ENCODE measurements around the gene FKBP8.

The FKBP8 gene

GRCh38 chr19:18500799-18501198 is 42.6 kb downstream of the FKBP8 start:
- no peak overlapping the region for H3K4me3 ChIP-seq (ENCODE audit: low read length in 2 of 2)
- H3K9ac ChIP-seq (ENCODE audit: low read depth, low read length, poor library complexity): no peak overlapping the region
- peaks cover 5 to 7% of the 10 kb centered on the region in 2 donors for H3K4me1 ChIP-seq (ENCODE audit: control insufficient read depth in 2 of 2, insufficient read depth in 1 of 2, low read depth in 1 of 2, low read length in 2 of 2)
- no peak overlapping the region for H3K4me2 ChIP-seq (ENCODE audit: insufficient read depth, low read length, poor library complexity, severe bottlenecking)
- H3K18ac ChIP-seq (ENCODE audit: low read length): no peak overlapping the region
- no peak overlapping the region for H3K27ac ChIP-seq (replicated peaks; ENCODE audit: low read length)
- peaks cover 0 to 2% (median 0%) of the 10 kb centered on the region in 3 experiments for H3K27me3 ChIP-seq (ENCODE audit: control insufficient read depth in 3 of 3, insufficient read depth in 3 of 3, low read depth in 1 of 3, low read length in 3 of 3)
- H2BK5ac ChIP-seq (ENCODE audit: low read length): peak overlapping the region; percentile 16
- no peak overlapping the region for H2BK120ac ChIP-seq (ENCODE audit: low read depth, low read length)
- WGBS, 2 donors (ENCODE audit: extremely low coverage in 2 of 2, insufficient read length in 2 of 2, insufficient replicate concordance in 1 of 2): no CpG with 5 or more reads among the region's 11 CpGs
- H3K79me1 ChIP-seq (ENCODE audit: low read depth, low read length): peaks cover 13% of the 10 kb centered on the region
- H3K9me3 ChIP-seq (replicated peaks in 1 of 2; ENCODE audit: control insufficient read depth in 2 of 2, insufficient read depth in 1 of 2, low read depth in 1 of 2, low read length in 2 of 2): no peaks in the 10 kb centered on the region
- H3K36me3 ChIP-seq (replicated peaks in 1 of 2; ENCODE audit: control insufficient read depth in 2 of 2, insufficient read depth in 2 of 2, low read length in 2 of 2): no peaks in the 10 kb centered on the region
- H3K4ac ChIP-seq (ENCODE audit: low read length): no peak overlapping the region
- no peak overlapping the region for H2AFZ ChIP-seq (ENCODE audit: low read length)
- DNase-seq (ENCODE audit: low spot score): no peak
- no peak overlapping the region for H3K23ac ChIP-seq (ENCODE audit: low read depth, low read length, poor library complexity)
- no peak overlapping the region for H2BK15ac ChIP-seq (ENCODE audit: low read length)
- no peak overlapping the region for H3K14ac ChIP-seq (ENCODE audit: low read length)
- H4K8ac ChIP-seq (ENCODE audit: low read depth, low read length): no peak overlapping the region
- H4K91ac ChIP-seq (ENCODE audit: low read depth, low read length, poor library complexity): no peak overlapping the region
- no peak overlapping the region for H2BK12ac ChIP-seq (ENCODE audit: low read length)
- no peak overlapping the region for H2AK5ac ChIP-seq (ENCODE audit: low read depth, low read length)

GRCh38 chr19:18500376-18500775 is 43.0 kb downstream of the FKBP8 start:
- Histone ChIP-seq H4K8ac (ENCODE audit: low read depth, low read length) (no peak overlapping the region), H3K36me3 (replicated peaks in 1 of 2; ENCODE audit: control insufficient read depth in 2 of 2, insufficient read depth in 2 of 2, low read length in 2 of 2) (no peaks in the 10 kb centered on the region), H3K79me1 (ENCODE audit: low read depth, low read length) (peaks cover 13% of the 10 kb centered on the region), H3K4me1 (ENCODE audit: control insufficient read depth in 2 of 2, insufficient read depth in 1 of 2, low read depth in 1 of 2, low read length in 2 of 2) (peaks cover 5 to 10% of the 10 kb centered on the region in 2 donors), H2BK120ac (ENCODE audit: low read depth, low read length) (peak overlapping the region; percentile 37), H3K4me3 (ENCODE audit: low read length in 2 of 2) (no peak overlapping the region), H3K23ac (ENCODE audit: low read depth, low read length, poor library complexity) (no peak overlapping the region), H2BK12ac (ENCODE audit: low read length) (no peak overlapping the region), H2AK5ac (ENCODE audit: low read depth, low read length) (no peak overlapping the region), H3K9ac (ENCODE audit: low read depth, low read length, poor library complexity) (no peak overlapping the region), H3K4ac (ENCODE audit: low read length) (no peak overlapping the region), H3K14ac (ENCODE audit: low read length) (no peak overlapping the region), H3K4me2 (ENCODE audit: insufficient read depth, low read length, poor library complexity, severe bottlenecking) (no peak overlapping the region), H3K9me3 (replicated peaks in 1 of 2; ENCODE audit: control insufficient read depth in 2 of 2, insufficient read depth in 1 of 2, low read depth in 1 of 2, low read length in 2 of 2) (no peaks in the 10 kb centered on the region), H3K27me3 (ENCODE audit: control insufficient read depth in 3 of 3, insufficient read depth in 3 of 3, low read depth in 1 of 3, low read length in 3 of 3) (peaks cover 0 to 2% (median 0%) of the 10 kb centered on the region in 3 experiments), H4K91ac (ENCODE audit: low read depth, low read length, poor library complexity) (no peak overlapping the region), H2AFZ (ENCODE audit: low read length) (no peak overlapping the region), H2BK5ac (ENCODE audit: low read length) (no peak overlapping the region), H2BK15ac (ENCODE audit: low read length) (no peak overlapping the region), H3K18ac (ENCODE audit: low read length) (no peak overlapping the region), H3K27ac (replicated peaks; ENCODE audit: low read length) (no peak overlapping the region)
- DNase-seq (ENCODE audit: low spot score): no peak
- WGBS, 2 donors (ENCODE audit: extremely low coverage in 2 of 2, insufficient read length in 2 of 2, insufficient replicate concordance in 1 of 2): no CpG with 5 or more reads among the region's 7 CpGs

- H4K8ac ChIP-seq (ENCODE audit: low read depth, low read length): no peak overlapping the region
- no peak overlapping the region for H4K91ac ChIP-seq (ENCODE audit: low read depth, low read length, poor library complexity)
- no peak overlapping the region for H3K23ac ChIP-seq (ENCODE audit: low read depth, low read length, poor library complexity)
- no peak overlapping the region for H2BK120ac ChIP-seq (ENCODE audit: low read depth, low read length)
- H2BK5ac ChIP-seq (ENCODE audit: low read length): no peak overlapping the region
- H3K18ac ChIP-seq (ENCODE audit: low read length): no peak overlapping the region
- H2AK5ac ChIP-seq (ENCODE audit: low read depth, low read length): no peak overlapping the region
- no peak overlapping the region for H2AFZ ChIP-seq (ENCODE audit: low read length)
- no peak overlapping the region for H2BK12ac ChIP-seq (ENCODE audit: low read length)
- H3K36me3 ChIP-seq (replicated peaks in 1 of 2; ENCODE audit: control insufficient read depth in 2 of 2, insufficient read depth in 2 of 2, low read length in 2 of 2): no peaks in the 10 kb centered on the region
- peaks cover 0 to 2% (median 0%) of the 10 kb centered on the region in 3 experiments for H3K27me3 ChIP-seq (ENCODE audit: control insufficient read depth in 3 of 3, insufficient read depth in 3 of 3, low read depth in 1 of 3, low read length in 3 of 3)
- peaks cover 15% of the 10 kb centered on the region for H3K79me1 ChIP-seq (ENCODE audit: low read depth, low read length)
- H3K4me2 ChIP-seq (ENCODE audit: insufficient read depth, low read length, poor library complexity, severe bottlenecking): no peak overlapping the region
- H3K4me3 ChIP-seq (ENCODE audit: low read length in 2 of 2): no peak overlapping the region
- WGBS, 2 donors (ENCODE audit: extremely low coverage in 2 of 2, insufficient read length in 2 of 2, insufficient replicate concordance in 1 of 2): no CpG with 5 or more reads among the region's 7 CpGs
- peak overlapping the region; percentile 5 for H3K14ac ChIP-seq (ENCODE audit: low read length)
- no peak for DNase-seq (ENCODE audit: low spot score)
- no peaks in the 10 kb centered on the region for H3K9me3 ChIP-seq (replicated peaks in 1 of 2; ENCODE audit: control insufficient read depth in 2 of 2, insufficient read depth in 1 of 2, low read depth in 1 of 2, low read length in 2 of 2)
- H2BK15ac ChIP-seq (ENCODE audit: low read length): no peak overlapping the region
- peaks cover 11 to 14% of the 10 kb centered on the region in 2 donors for H3K4me1 ChIP-seq (ENCODE audit: control insufficient read depth in 2 of 2, insufficient read depth in 1 of 2, low read depth in 1 of 2, low read length in 2 of 2)
- no peak overlapping the region for H3K27ac ChIP-seq (replicated peaks; ENCODE audit: low read length)
- peak overlapping the region; percentile 55 for H3K4ac ChIP-seq (ENCODE audit: low read length)
- peak overlapping the region; percentile 67 for H3K9ac ChIP-seq (ENCODE audit: low read depth, low read length, poor library complexity)
These were observed 44.2 kb downstream of the FKBP8 start for GRCh38 chr19:18499055-18499775.

GRCh38 chr19:18496980-18497256 is 46.5 kb downstream of the FKBP8 start:
- Histone ChIP-seq H3K18ac (ENCODE audit: low read length) (no peak overlapping the region), H3K4me3 (ENCODE audit: low read length in 2 of 2) (no peak overlapping the region), H2AK5ac (ENCODE audit: low read depth, low read length) (no peak overlapping the region), H2BK120ac (ENCODE audit: low read depth, low read length) (no peak overlapping the region), H2BK5ac (ENCODE audit: low read length) (no peak overlapping the region), H3K4me2 (ENCODE audit: insufficient read depth, low read length, poor library complexity, severe bottlenecking) (no peak overlapping the region), H2AFZ (ENCODE audit: low read length) (no peak overlapping the region), H3K14ac (ENCODE audit: low read length) (no peak overlapping the region), H3K79me1 (ENCODE audit: low read depth, low read length) (peaks cover 11% of the 10 kb centered on the region), H3K27ac (replicated peaks; ENCODE audit: low read length) (no peak overlapping the region), H3K9me3 (replicated peaks in 1 of 2; ENCODE audit: control insufficient read depth in 2 of 2, insufficient read depth in 1 of 2, low read depth in 1 of 2, low read length in 2 of 2) (no peaks in the 10 kb centered on the region), H3K4me1 (ENCODE audit: control insufficient read depth in 2 of 2, insufficient read depth in 1 of 2, low read depth in 1 of 2, low read length in 2 of 2) (peaks cover 12% of the 10 kb centered on the region in 2 donors), H4K8ac (ENCODE audit: low read depth, low read length) (no peak overlapping the region), H3K23ac (ENCODE audit: low read depth, low read length, poor library complexity) (no peak overlapping the region), H2BK15ac (ENCODE audit: low read length) (no peak overlapping the region), H3K4ac (ENCODE audit: low read length) (no peak overlapping the region), H3K36me3 (replicated peaks in 1 of 2; ENCODE audit: control insufficient read depth in 2 of 2, insufficient read depth in 2 of 2, low read length in 2 of 2) (no peaks in the 10 kb centered on the region), H2BK12ac (ENCODE audit: low read length) (no peak overlapping the region), H4K91ac (ENCODE audit: low read depth, low read length, poor library complexity) (no peak overlapping the region), H3K9ac (ENCODE audit: low read depth, low read length, poor library complexity) (no peak overlapping the region), H3K27me3 (ENCODE audit: control insufficient read depth in 3 of 3, insufficient read depth in 3 of 3, low read depth in 1 of 3, low read length in 3 of 3) (peaks cover 0 to 2% (median 0%) of the 10 kb centered on the region in 3 experiments)
- no peak for DNase-seq (ENCODE audit: low spot score)
- no CpG with 5 or more reads among the region's 4 CpGs for WGBS, 2 donors (ENCODE audit: extremely low coverage in 2 of 2, insufficient read length in 2 of 2, insufficient replicate concordance in 1 of 2)
